HG02870 (cell line): ENCODE data around the gene GBP6.
"Not testable (repeated sequence)": the region's sequence is repeated elsewhere in the genome, so short reads cannot be mapped to it uniquely, and the experiment has no call there.

Experiments used
- ATAC-seq: cut with Tn5 transposase; IDR thresholded peaks from one replicate; pipeline ENCODE4 v1.9.1; 2021; ENCODE audit warnings: mild to moderate bottlenecking, moderate library complexity; ENCODE audit not compliant: unreplicated experiment

GBP6 gene

GRCh38 chr1:89363638-89364536 lies at the start of gene GBP6:
Gene GBP6, plus strand, starts transcription at chr1:89364059. Its CDS starts 4,493 bp downstream, at chr1:89368552.
- peak; percentile 30 for ATAC-seq

GRCh38 chr1:89322402-89322801 lies 41.5 kb upstream of the GBP6 start:
- no peak for ATAC-seq

- no peak for ATAC-seq
Observed at GRCh38 chr1:89331890-89332289, 32.0 kb upstream of the GBP6 start.

GRCh38 chr1:89332461-89332860 lies 31.4 kb upstream of the GBP6 start:
- ATAC-seq, result no peak

GRCh38 chr1:89335486-89335885 lies 28.4 kb upstream of the GBP6 start:
- ATAC-seq, result no peak

- ATAC-seq, result no peak
Observed at GRCh38 chr1:89337903-89338302, 26.0 kb upstream of the GBP6 start.

- no peak for ATAC-seq
Observed at GRCh38 chr1:89339039-89339438, 24.8 kb upstream of the GBP6 start.

GRCh38 chr1:89345479-89345878 lies 18.4 kb upstream of the GBP6 start:
- ATAC-seq, result not testable (repeated sequence)

- ATAC-seq, result no peak
Observed at GRCh38 chr1:89347296-89347695, 16.6 kb upstream of the GBP6 start.

GRCh38 chr1:89350298-89350697 lies 13.6 kb upstream of the GBP6 start:
- peak; percentile 54 for ATAC-seq

GRCh38 chr1:89351597-89352311 lies 12.1 kb upstream of the GBP6 start:
- no peak for ATAC-seq

GRCh38 chr1:89352421-89352820 lies 11.4 kb upstream of the GBP6 start:
- no peak for ATAC-seq

- no peak for ATAC-seq
Observed at GRCh38 chr1:89354205-89354604, 9.7 kb upstream of the GBP6 start.

- no peak for ATAC-seq
Observed at GRCh38 chr1:89355056-89355455, 8.8 kb upstream of the GBP6 start.

- ATAC-seq, result no peak
Observed at GRCh38 chr1:89356658-89357400, 7.0 kb upstream of the GBP6 start.

GRCh38 chr1:89358287-89358893 lies 5.5 kb upstream of the GBP6 start:
- no peak for ATAC-seq

- no peak for ATAC-seq
Observed at GRCh38 chr1:89360716-89361115, 3.1 kb upstream of the GBP6 start.

GRCh38 chr1:89361681-89362080 lies 2.2 kb upstream of the GBP6 start:
- no peak for ATAC-seq

GRCh38 chr1:89363196-89363595 lies 663 bp upstream of the GBP6 start:
- peak; percentile 89 for ATAC-seq

GRCh38 chr1:89364954-89365550 lies 1.2 kb downstream of the GBP6 start:
- ATAC-seq, result no peak

GRCh38 chr1:89367221-89367620 lies 3.4 kb downstream of the GBP6 start:
- no peak for ATAC-seq
